Measurements from ENCODE around the gene COL19A1. TPM values are rescaled to one million over a fixed set of nuclear protein-coding genes. Genes with fewer than 3 reads are reported as not detected.

The COL19A1 gene
- total RNA-seq, 3 donors from 2014 or later: 0.15 to 0.66 TPM; not detected in 1

DNA sequence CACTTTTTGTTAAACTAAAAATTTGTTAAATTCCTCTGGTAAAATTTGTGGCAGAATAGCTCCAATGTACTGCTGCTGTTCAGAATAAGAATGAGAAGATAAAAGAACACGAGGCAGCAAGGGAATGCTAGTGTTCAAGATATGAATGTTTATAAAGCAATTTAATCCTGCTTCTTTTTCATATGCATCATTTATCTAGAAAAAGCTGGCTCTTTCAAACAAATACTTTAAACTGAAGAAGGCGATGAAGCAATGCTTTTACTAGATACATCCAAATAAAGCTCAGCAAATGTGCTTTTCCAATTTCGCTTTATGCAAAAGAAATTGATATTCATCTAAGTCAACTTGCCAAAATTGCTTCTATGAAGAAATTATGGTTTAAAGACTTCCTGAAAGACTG lies 370.0 kb downstream of the COL19A1 start:
- H3K27me3 ChIP-seq: no peaks in the 10 kb centered on the region
- H3K27ac ChIP-seq: no peak overlapping the region
- H3K36me3 ChIP-seq: no peaks in the 10 kb centered on the region
- intact Hi-C loops (cut with DNase I; ENCODE audit: low total_unique reads): no loop called here
- no peaks in the 10 kb centered on the region for H3K9me3 ChIP-seq
- TF ChIP-seq, protein P1, sequence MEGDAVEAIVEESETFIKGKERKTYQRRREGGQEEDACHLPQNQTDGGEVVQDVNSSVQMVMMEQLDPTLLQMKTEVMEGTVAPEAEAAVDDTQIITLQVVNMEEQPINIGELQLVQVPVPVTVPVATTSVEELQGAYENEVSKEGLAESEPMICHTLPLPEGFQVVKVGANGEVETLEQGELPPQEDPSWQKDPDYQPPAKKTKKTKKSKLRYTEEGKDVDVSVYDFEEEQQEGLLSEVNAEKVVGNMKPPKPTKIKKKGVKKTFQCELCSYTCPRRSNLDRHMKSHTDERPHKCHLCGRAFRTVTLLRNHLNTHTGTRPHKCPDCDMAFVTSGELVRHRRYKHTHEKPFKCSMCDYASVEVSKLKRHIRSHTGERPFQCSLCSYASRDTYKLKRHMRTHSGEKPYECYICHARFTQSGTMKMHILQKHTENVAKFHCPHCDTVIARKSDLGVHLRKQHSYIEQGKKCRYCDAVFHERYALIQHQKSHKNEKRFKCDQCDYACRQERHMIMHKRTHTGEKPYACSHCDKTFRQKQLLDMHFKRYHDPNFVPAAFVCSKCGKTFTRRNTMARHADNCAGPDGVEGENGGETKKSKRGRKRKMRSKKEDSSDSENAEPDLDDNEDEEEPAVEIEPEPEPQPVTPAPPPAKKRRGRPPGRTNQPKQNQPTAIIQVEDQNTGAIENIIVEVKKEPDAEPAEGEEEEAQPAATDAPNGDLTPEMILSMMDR (IDR thresholded peaks at IDR 0.05): no peak
- TF ChIP-seq POLR2AphosphoS5 (IDR thresholded peaks at IDR 0.05) (no peak), POLR2A (IDR thresholded peaks at IDR 0.05) (no peak)
- H3K4me3 ChIP-seq: no peak overlapping the region
- no peak for DNase-seq (ENCODE audit: low spot score in 2 of 2)
- H3K4me1 ChIP-seq: no peaks in the 10 kb centered on the region

DNA sequence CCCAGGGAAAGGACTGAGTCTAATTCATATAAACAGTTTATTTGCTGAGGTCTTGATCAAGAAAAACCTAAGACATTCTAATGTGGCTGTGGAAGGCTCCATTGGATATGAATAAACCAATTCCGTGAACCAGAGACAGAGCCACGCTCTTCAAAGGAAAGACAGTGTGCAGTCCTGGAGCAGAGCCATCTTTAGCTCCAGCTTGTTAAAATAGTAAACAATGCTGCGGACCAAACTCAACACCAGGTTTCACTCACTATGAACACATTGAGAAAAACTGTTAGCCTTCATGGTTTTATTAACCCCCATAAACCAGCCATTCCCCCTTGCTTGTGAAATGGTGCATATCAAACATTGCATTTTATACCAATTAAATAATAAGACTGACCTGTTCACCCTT lies 374.7 kb downstream of the COL19A1 start:
- TF ChIP-seq POLR2AphosphoS5 (IDR thresholded peaks at IDR 0.05) (no peak), POLR2A (IDR thresholded peaks at IDR 0.05) (no peak)
- TF ChIP-seq, protein P1 (IDR thresholded peaks at IDR 0.05): no peak
- intact Hi-C loops (cut with DNase I; ENCODE audit: low total_unique reads): no loop called here
- Histone ChIP-seq H3K27ac (no peak overlapping the region), H3K4me1 (no peaks in the 10 kb centered on the region), H3K9me3 (no peaks in the 10 kb centered on the region), H3K36me3 (no peaks in the 10 kb centered on the region), H3K4me3 (no peak overlapping the region), H3K27me3 (no peaks in the 10 kb centered on the region)
- no peak for DNase-seq (ENCODE audit: low spot score in 2 of 2)

DNA sequence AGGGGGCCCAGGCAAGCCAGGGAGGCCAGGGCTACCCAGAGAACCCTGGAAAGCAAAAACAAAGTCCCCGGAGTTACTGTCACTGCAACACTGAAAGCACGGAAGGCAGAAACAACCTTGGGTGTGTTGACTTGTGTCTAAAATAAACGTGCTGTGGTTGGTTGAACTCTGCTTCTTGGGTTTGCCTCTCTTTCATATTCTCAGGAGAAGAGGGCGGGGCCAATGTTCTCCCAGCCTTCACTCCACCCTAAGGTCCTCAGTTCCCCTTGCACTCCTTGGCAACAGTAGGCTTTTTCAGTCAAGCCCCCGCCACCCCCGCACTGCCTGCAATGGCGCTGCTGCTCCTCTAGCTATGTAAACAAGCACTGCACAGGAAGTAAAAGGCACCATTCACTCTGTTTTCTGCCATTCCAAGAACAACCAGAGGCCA lies 375.6 kb downstream of the COL19A1 start:
- no peaks in the 10 kb centered on the region for H3K36me3 ChIP-seq
- no peak overlapping the region for H3K4me3 ChIP-seq
- no peak overlapping the region for H3K27ac ChIP-seq
- intact Hi-C loops (cut with DNase I; ENCODE audit: low total_unique reads): no loop called here
- no peaks in the 10 kb centered on the region for H3K27me3 ChIP-seq
- H3K4me1 ChIP-seq: no peaks in the 10 kb centered on the region
- no peak for DNase-seq (ENCODE audit: low spot score in 2 of 2)
- no peaks in the 10 kb centered on the region for H3K9me3 ChIP-seq
- TF ChIP-seq POLR2A (IDR thresholded peaks at IDR 0.05) (no peak), POLR2AphosphoS5 (IDR thresholded peaks at IDR 0.05) (no peak)
- TF ChIP-seq, protein P1 (IDR thresholded peaks at IDR 0.05): no peak

DNA sequence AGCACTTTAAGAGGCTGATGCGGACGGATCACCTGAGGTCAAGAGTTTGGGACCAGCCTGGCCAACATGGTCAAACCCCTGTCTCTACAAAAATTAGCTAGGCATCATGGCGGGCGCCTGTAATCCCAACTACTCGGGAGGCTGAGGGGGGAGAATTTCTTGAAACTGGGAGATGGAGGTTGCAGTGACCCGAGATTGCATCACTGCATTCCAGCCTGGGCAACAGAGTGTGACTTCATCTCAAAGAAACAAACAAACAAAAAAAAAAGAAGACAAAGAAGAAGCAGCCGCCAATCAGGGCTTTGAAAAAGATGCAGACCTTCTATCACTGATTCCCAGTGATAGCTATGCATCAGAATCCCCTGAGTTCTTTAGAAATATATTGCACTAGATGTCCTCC lies 379.8 kb downstream of the COL19A1 start:
- H3K4me3 ChIP-seq: no peak overlapping the region
- no peaks in the 10 kb centered on the region for H3K4me1 ChIP-seq
- H3K27ac ChIP-seq: no peak overlapping the region
- DNase-seq (ENCODE audit: low spot score in 2 of 2): no peak
- TF ChIP-seq, protein P1 (IDR thresholded peaks at IDR 0.05): no peak
- no peak for TF ChIP-seq POLR2AphosphoS5 (IDR thresholded peaks at IDR 0.05)
- no peak for TF ChIP-seq POLR2A (IDR thresholded peaks at IDR 0.05)
- intact Hi-C loops (cut with DNase I; ENCODE audit: low total_unique reads): loop anchor here (5.0 kb wide), 1 partner anchor 286 kb away; no protein-coding TSS in a partner anchor
- H3K36me3 ChIP-seq: no peaks in the 10 kb centered on the region
- no peaks in the 10 kb centered on the region for H3K27me3 ChIP-seq
- H3K9me3 ChIP-seq: no peaks in the 10 kb centered on the region

DNA sequence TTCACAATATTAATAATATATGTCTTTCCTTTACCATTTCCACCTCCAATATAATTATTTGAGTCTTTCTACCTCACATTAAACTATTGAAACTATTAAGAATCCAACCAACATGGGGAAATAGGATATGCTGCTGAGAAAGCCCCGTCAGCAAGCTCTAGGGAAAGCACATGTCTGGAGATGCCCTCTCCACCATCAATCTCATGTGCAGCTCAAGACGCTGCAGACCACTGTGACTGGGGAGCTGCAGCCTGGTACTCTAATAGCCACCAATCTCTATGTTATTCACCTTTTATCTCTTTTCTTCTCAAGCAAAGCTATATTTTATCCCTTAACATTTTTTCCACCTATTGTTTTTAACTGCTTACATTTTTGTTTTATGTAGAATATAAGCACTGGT lies 386.2 kb downstream of the COL19A1 start:
- intact Hi-C loops (cut with DNase I; ENCODE audit: low total_unique reads): no loop called here
- no peak overlapping the region for H3K27ac ChIP-seq
- no peaks in the 10 kb centered on the region for H3K9me3 ChIP-seq
- DNase-seq (ENCODE audit: low spot score in 2 of 2): no peak
- TF ChIP-seq, protein P1 (IDR thresholded peaks at IDR 0.05): no peak
- TF ChIP-seq POLR2AphosphoS5 (IDR thresholded peaks at IDR 0.05) (no peak), POLR2A (IDR thresholded peaks at IDR 0.05) (no peak)
- no peaks in the 10 kb centered on the region for H3K27me3 ChIP-seq
- no peak overlapping the region for H3K4me3 ChIP-seq
- no peaks in the 10 kb centered on the region for H3K4me1 ChIP-seq
- H3K36me3 ChIP-seq: no peaks in the 10 kb centered on the region

Measured in breast epithelium (tissue), 4 donors.